ENCODE measurements around the gene DHX34. TPM values are rescaled to one million over a fixed set of nuclear protein-coding genes. Genes with fewer than 3 reads are reported as not detected.

Gene DHX34
- total and polyA plus RNA-seq, 2 experiments from 2014 or later, result 10.7 to 17.6 TPM

GRCh38 chr19:47375694-47376588, 26.8 kb downstream of the DHX34 start:
- H3K27ac ChIP-seq, result no peak overlapping the region
- no peaks in the 10 kb centered on the region for H3K4me1 ChIP-seq (ENCODE audit: insufficient read depth)
- DNase-seq (ENCODE audit: low spot score), result no peak

GRCh38 chr19:47376589-47377144, 27.6 kb downstream of the DHX34 start:
- no peaks in the 10 kb centered on the region for H3K27me3 ChIP-seq
- H3K79me2 ChIP-seq, result no peaks in the 10 kb centered on the region
- H3K9me3 ChIP-seq (ENCODE audit: low read depth), result no peaks in the 10 kb centered on the region
- H3K9me2 ChIP-seq (replicated peaks; ENCODE audit: insufficient read depth), result no peaks in the 10 kb centered on the region
- H3K4me3 ChIP-seq, result no peak overlapping the region
- H4K20me1 ChIP-seq (ENCODE audit: insufficient read depth, poor library complexity, severe bottlenecking), result no peaks in the 10 kb centered on the region
- no peaks in the 10 kb centered on the region for H3K4me1 ChIP-seq (ENCODE audit: insufficient read depth)
- TF ChIP-seq EZH2 (IDR thresholded peaks at IDR 0.05; ENCODE audit: borderline replicate concordance) (no peak), CTCF (IDR thresholded peaks at IDR 0.05; ENCODE audit: poor library complexity) (no peak), EZH2phosphoT487 (IDR thresholded peaks at IDR 0.05; ENCODE audit: low read depth, severe bottlenecking, unreplicated experiment) (no peak)
- H3K36me3 ChIP-seq (replicated peaks; ENCODE audit: insufficient read depth, low read depth), result no peaks in the 10 kb centered on the region
- 93% methylated on average over 14 of the region's 16 CpGs for WGBS (ENCODE audit: low lambda C conversion rate, missing lambda C conversion rate)
- DNase-seq (ENCODE audit: low spot score), result no peak
- no peak overlapping the region for H3K4me2 ChIP-seq
- H3K27ac ChIP-seq, result no peak overlapping the region
- no peak overlapping the region for H2AFZ ChIP-seq

More at GRCh38 chr19:47375694-47376588, 26.8 kb downstream of the DHX34 start:
- Histone ChIP-seq H3K4me2 (no peak overlapping the region), H3K79me2 (no peaks in the 10 kb centered on the region), H3K4me3 (no peak overlapping the region), H2AFZ (no peak overlapping the region), H3K27me3 (no peaks in the 10 kb centered on the region), H4K20me1 (ENCODE audit: insufficient read depth, poor library complexity, severe bottlenecking) (no peaks in the 10 kb centered on the region), H3K36me3 (replicated peaks; ENCODE audit: insufficient read depth, low read depth) (no peaks in the 10 kb centered on the region), H3K9me2 (replicated peaks; ENCODE audit: insufficient read depth) (no peaks in the 10 kb centered on the region), H3K9me3 (ENCODE audit: low read depth) (no peaks in the 10 kb centered on the region)
- WGBS (ENCODE audit: low lambda C conversion rate, missing lambda C conversion rate), result 96% methylated on average over 29 of the region's 30 CpGs
- no peak for TF ChIP-seq CTCF (IDR thresholded peaks at IDR 0.05; ENCODE audit: poor library complexity)
- TF ChIP-seq EZH2phosphoT487 (IDR thresholded peaks at IDR 0.05; ENCODE audit: low read depth, severe bottlenecking, unreplicated experiment), result no peak

- Histone ChIP-seq H3K9me2 (replicated peaks; ENCODE audit: insufficient read depth) (no peaks in the 10 kb centered on the region), H3K4me3 (no peak overlapping the region), H2AFZ (no peak overlapping the region), H4K20me1 (ENCODE audit: insufficient read depth, poor library complexity, severe bottlenecking) (no peaks in the 10 kb centered on the region), H3K27me3 (no peaks in the 10 kb centered on the region), H3K4me2 (no peak overlapping the region), H3K36me3 (replicated peaks; ENCODE audit: insufficient read depth, low read depth) (no peaks in the 10 kb centered on the region), H3K4me1 (ENCODE audit: insufficient read depth) (no peaks in the 10 kb centered on the region), H3K79me2 (no peaks in the 10 kb centered on the region), H3K9me3 (ENCODE audit: low read depth) (no peaks in the 10 kb centered on the region), H3K27ac (no peak overlapping the region)
- TF ChIP-seq EZH2 (IDR thresholded peaks at IDR 0.05; ENCODE audit: borderline replicate concordance) (no peak), CTCF (IDR thresholded peaks at IDR 0.05; ENCODE audit: poor library complexity) (no peak), EZH2phosphoT487 (IDR thresholded peaks at IDR 0.05; ENCODE audit: low read depth, severe bottlenecking, unreplicated experiment) (no peak)
- 96% methylated on average over 16 of the region's 16 CpGs for WGBS (ENCODE audit: low lambda C conversion rate, missing lambda C conversion rate)
- no peak for DNase-seq (ENCODE audit: low spot score)
Observed at GRCh38 chr19:47377208-47377701, 28.1 kb downstream of the DHX34 start.

Data from hepatocyte (in vitro differentiated cells).